ENCODE data around the gene RASSF5. TPM values are rescaled to one million over a fixed set of nuclear protein-coding genes. Genes with fewer than 3 reads are reported as not detected.

The RASSF5 gene
- polyA plus RNA-seq, 1 donor (not counting 4 experiments of a cell fraction or from before 2014, with no cell fraction given): 2.4 TPM

- H3K79me2 ChIP-seq (ENCODE audit: control insufficient read depth, insufficient read depth, low read length): peaks cover 15% of the 10 kb centered on the region
- no peaks in the 10 kb centered on the region for H4K20me1 ChIP-seq (ENCODE audit: control insufficient read depth, extremely low read depth, insufficient read depth, low read length)
- peak within 1 kb of the TSS; percentile 73 for H2AFZ ChIP-seq (ENCODE audit: control insufficient read depth, low read length)
- peaks cover 33% of the 10 kb centered on the region for H3K4me1 ChIP-seq (ENCODE audit: control insufficient read depth, extremely low read depth, insufficient read depth, low read length)
- DNase-seq (ENCODE audit: low read depth, low spot score): peak; percentile 67
- peak within 1 kb of the TSS; percentile 88 for H3K4me2 ChIP-seq (ENCODE audit: control insufficient read depth, extremely low read depth, insufficient read depth, low read depth, low read length)
- FAIRE-seq: no peak
- no peaks in the 10 kb centered on the region for H3K9me1 ChIP-seq (ENCODE audit: control insufficient read depth, extremely low read depth, insufficient read depth, low read length)
- H3K27ac ChIP-seq (ENCODE audit: control insufficient read depth, insufficient read depth, low read length): peak within 1 kb of the TSS; percentile 98
- peak in 1 of 3 experiments; percentile 18 for TF ChIP-seq CTCF (optimal IDR thresholded peaks at IDR 0.05 in 1 of 3, IDR thresholded peaks at IDR 0.05 in 1 of 3, conservative IDR thresholded peaks at IDR 0.05 in 1 of 3; ENCODE audit: extremely low read depth in 1 of 3, insufficient read depth in 2 of 3, low read length in 3 of 3)
- TF ChIP-seq EZH2 (IDR thresholded peaks at IDR 0.05; ENCODE audit: low read length): no peak
- no peaks in the 10 kb centered on the region for H3K27me3 ChIP-seq (ENCODE audit: control insufficient read depth, extremely low read depth, insufficient read depth, low read length)
- H3K9ac ChIP-seq (ENCODE audit: control insufficient read depth, extremely low read depth, insufficient read depth, low read length): peak within 1 kb of the TSS; percentile 80
- peak within 1 kb of the TSS; percentile 72 to 87 (median 76) for H3K4me3 ChIP-seq (ENCODE audit: control insufficient read depth in 2 of 3, extremely low read depth in 1 of 3, insufficient read depth in 2 of 3, low read depth in 1 of 3, low read length in 3 of 3)
- H3K9me3 ChIP-seq (ENCODE audit: control insufficient read depth, low read depth, low read length): no peaks in the 10 kb centered on the region
- dilution Hi-C loops (cut with MboI; ENCODE audit: extremely low pct_ligation_motif_present, low sequenced_read_pairs): no loop called here
- no peaks in the 10 kb centered on the region for H3K36me3 ChIP-seq (ENCODE audit: control insufficient read depth in 2 of 2, extremely low read depth in 1 of 2, insufficient read depth in 2 of 2, low read length in 2 of 2)
Observed at GRCh38 chr1:206635080-206635977, 128.0 kb downstream of the RASSF5 start, which contains the start of gene DYRK3. TSS of gene DYRK3 (plus strand) at chr1:206635536. CDS start at chr1:206635704, 168 bp downstream.

- H3K9ac ChIP-seq (ENCODE audit: control insufficient read depth, extremely low read depth, insufficient read depth, low read length): peak overlapping the region; percentile 80
- H3K4me2 ChIP-seq (ENCODE audit: control insufficient read depth, extremely low read depth, insufficient read depth, low read depth, low read length): peak overlapping the region; percentile 88
- peak overlapping the region; percentile 73 for H2AFZ ChIP-seq (ENCODE audit: control insufficient read depth, low read length)
- DNase-seq (ENCODE audit: low read depth, low spot score) (no peak), FAIRE-seq (no peak)
- H3K27me3 ChIP-seq (ENCODE audit: control insufficient read depth, extremely low read depth, insufficient read depth, low read length): no peaks in the 10 kb centered on the region
- peaks cover 33% of the 10 kb centered on the region for H3K4me1 ChIP-seq (ENCODE audit: control insufficient read depth, extremely low read depth, insufficient read depth, low read length)
- H3K4me3 ChIP-seq (ENCODE audit: control insufficient read depth in 2 of 3, extremely low read depth in 1 of 3, insufficient read depth in 2 of 3, low read depth in 1 of 3, low read length in 3 of 3): peak overlapping the region; percentile 72 to 87 (median 76)
- H3K36me3 ChIP-seq (ENCODE audit: control insufficient read depth in 2 of 2, extremely low read depth in 1 of 2, insufficient read depth in 2 of 2, low read length in 2 of 2): no peaks in the 10 kb centered on the region
- H4K20me1 ChIP-seq (ENCODE audit: control insufficient read depth, extremely low read depth, insufficient read depth, low read length): no peaks in the 10 kb centered on the region
- no peaks in the 10 kb centered on the region for H3K9me3 ChIP-seq (ENCODE audit: control insufficient read depth, low read depth, low read length)
- H3K9me1 ChIP-seq (ENCODE audit: control insufficient read depth, extremely low read depth, insufficient read depth, low read length): no peaks in the 10 kb centered on the region
- peak overlapping the region; percentile 98 for H3K27ac ChIP-seq (ENCODE audit: control insufficient read depth, insufficient read depth, low read length)
- peaks cover 15% of the 10 kb centered on the region for H3K79me2 ChIP-seq (ENCODE audit: control insufficient read depth, insufficient read depth, low read length)
- TF ChIP-seq CTCF (optimal IDR thresholded peaks at IDR 0.05 in 1 of 3, IDR thresholded peaks at IDR 0.05 in 1 of 3, conservative IDR thresholded peaks at IDR 0.05 in 1 of 3; ENCODE audit: extremely low read depth in 1 of 3, insufficient read depth in 2 of 3, low read length in 3 of 3): no peak
- no peak for TF ChIP-seq EZH2 (IDR thresholded peaks at IDR 0.05; ENCODE audit: low read length)
- dilution Hi-C loops (cut with MboI; ENCODE audit: extremely low pct_ligation_motif_present, low sequenced_read_pairs): no loop called here
Observed at GRCh38 chr1:206635978-206636345, 128.6 kb downstream of the RASSF5 start.

All from keratinocyte (primary cell).